GM12892 (cell line): ENCODE measurements around the gene SLC28A3.

ENCODE experiments used
- POLR2A ChIP-seq: IDR thresholded peaks from 2 replicates; pipeline ENCODE4 v1.6.1; 2011; ENCODE audit warnings: low read depth, low read length, control low read depth
- POLR2AphosphoS5 ChIP-seq: IDR thresholded peaks from 2 replicates; pipeline ENCODE4 v1.6.1; 2011; ENCODE audit warnings: low read depth, low read length, control low read depth

GRCh38 chr9:84330246-84330645 is 10.3 kb downstream of the SLC28A3 start:
- no peak for TF ChIP-seq POLR2A
- no peak for TF ChIP-seq POLR2AphosphoS5
